OCI-LY3 (cell line): Measurements from ENCODE around the gene RASA1.

Experiments
- H2AFZ ChIP-seq: fragments of 200-600, 300-600 bp; shearing (Covaris generic); 2 replicates; pipeline ENCODE4 v1.6.0; 2014; ENCODE audit warnings: antibody characterized with exemption, low read depth, low read length
- H3K27ac ChIP-seq: fragments of 200-600, 300-600 bp; sonication (generic); 2 replicates; pipeline ENCODE4 v1.5.1; 2014; ENCODE audit warnings: mild to moderate bottlenecking, low read length, moderate library complexity, mixed read lengths
- H3K27me3 ChIP-seq: fragments of 200-600, 300-600 bp; sonication (generic); 2 replicates; pipeline ENCODE4 v1.6.1; 2014; ENCODE audit warnings: low read depth, low read length, mixed read lengths
- H3K36me3 ChIP-seq: fragments of 200-600, 300-600 bp; sonication (generic); replicated peaks from 2 replicates; pipeline ENCODE3; 2014; ENCODE audit warnings: low read depth, low read length, mixed read lengths
- H3K4me1 ChIP-seq: fragments of 300-600, 200-600 bp; sonication (generic); 2 replicates; pipeline ENCODE4 v1.6.1; 2014; ENCODE audit warnings: low read length, mixed read lengths
- H3K4me2 ChIP-seq: fragments of 200-600, 300-600 bp; sonication (generic); 2 replicates; pipeline ENCODE4 v1.6.1; 2014; ENCODE audit warnings: low read length, mixed read lengths
- H3K4me3 ChIP-seq: fragments of 300-600, 200-600 bp; sonication (generic); 2 replicates; pipeline ENCODE4 v1.5.1; 2014; ENCODE audit warnings: antibody characterized with exemption, mild to moderate bottlenecking, low read length, moderate library complexity
- H3K79me2 ChIP-seq: fragments of 300-600, 200-600 bp; shearing (Covaris generic); 2 replicates; pipeline ENCODE4 v1.6.1; 2014; ENCODE audit warnings: mild to moderate bottlenecking, low read length, mixed read lengths
- H3K9ac ChIP-seq: fragments of 300-600, 200-600 bp; shearing (Covaris generic); 2 replicates; pipeline ENCODE4 v1.6.0; 2014; ENCODE audit warnings: mild to moderate bottlenecking, low read length, moderate library complexity
- H3K9me3 ChIP-seq: fragments of 200-600, 300-600 bp; shearing (Covaris generic); 2 replicates; pipeline ENCODE4 v1.6.1; 2014; ENCODE audit warnings: low read length, mixed read lengths; ENCODE audit not compliant: insufficient read depth
- H4K20me1 ChIP-seq: fragments of 200-600, 300-600 bp; sonication (generic); 2 replicates; pipeline ENCODE4 v1.6.1; 2016; ENCODE audit warnings: low read length, mixed read lengths; ENCODE audit not compliant: insufficient read depth
- CTCF ChIP-seq: fragments of 200-600, 300-600 bp; sonication (generic); IDR thresholded peaks from 2 replicates; pipeline ENCODE4 v1.5.1; 2014; ENCODE audit warnings: antibody characterized with exemption, low read length, low read depth
- EZH2phosphoT487 ChIP-seq: fragments of 200-600 bp; shearing (Covaris generic); IDR thresholded peaks from 2 replicates; pipeline ENCODE4 v1.6.1; 2018; ENCODE audit warnings: antibody characterized with exemption, mixed run types, low read depth

RASA1 gene

GRCh38 chr5:87382224-87382623 lies 114.5 kb downstream of the RASA1 start:
- Histone ChIP-seq H3K4me1 (no peaks in the 10 kb centered on the region), H3K9ac (no peak overlapping the region), H3K4me2 (no peak overlapping the region), H3K27me3 (no peaks in the 10 kb centered on the region), H3K4me3 (no peak overlapping the region), H3K36me3 (peaks cover 4% of the 10 kb centered on the region), H3K79me2 (no peaks in the 10 kb centered on the region), H4K20me1 (no peaks in the 10 kb centered on the region), H2AFZ (no peak overlapping the region), H3K9me3 (no peaks in the 10 kb centered on the region), H3K27ac (no peak overlapping the region)
- TF ChIP-seq CTCF (no peak), EZH2phosphoT487 (no peak)

- H4K20me1 ChIP-seq: no peaks in the 10 kb centered on the region
- no peaks in the 10 kb centered on the region for H3K79me2 ChIP-seq
- H3K4me2 ChIP-seq: no peak overlapping the region
- no peaks in the 10 kb centered on the region for H3K27me3 ChIP-seq
- H2AFZ ChIP-seq: no peak overlapping the region
- H3K36me3 ChIP-seq: peaks cover 10% of the 10 kb centered on the region
- H3K4me3 ChIP-seq: no peak overlapping the region
- no peak overlapping the region for H3K27ac ChIP-seq
- no peak overlapping the region for H3K9ac ChIP-seq
- no peak for TF ChIP-seq CTCF
- H3K9me3 ChIP-seq: no peaks in the 10 kb centered on the region
- H3K4me1 ChIP-seq: no peaks in the 10 kb centered on the region
Observed at GRCh38 chr5:87383216-87383615, 115.5 kb downstream of the RASA1 start.

- no peak overlapping the region for H2AFZ ChIP-seq
- no peaks in the 10 kb centered on the region for H3K4me1 ChIP-seq
- H3K4me2 ChIP-seq: no peak overlapping the region
- no peaks in the 10 kb centered on the region for H3K79me2 ChIP-seq
- TF ChIP-seq EZH2phosphoT487 (no peak), CTCF (no peak)
- H3K4me3 ChIP-seq: no peak overlapping the region
- H4K20me1 ChIP-seq: no peaks in the 10 kb centered on the region
- H3K27ac ChIP-seq: no peak overlapping the region
- no peak overlapping the region for H3K9ac ChIP-seq
- no peaks in the 10 kb centered on the region for H3K27me3 ChIP-seq
- no peaks in the 10 kb centered on the region for H3K9me3 ChIP-seq
- H3K36me3 ChIP-seq: peaks cover 26% of the 10 kb centered on the region
Observed at GRCh38 chr5:87385802-87386201, 118.1 kb downstream of the RASA1 start.

GRCh38 chr5:87388129-87388528 lies 120.4 kb downstream of the RASA1 start:
- H3K27me3 ChIP-seq: no peaks in the 10 kb centered on the region
- no peaks in the 10 kb centered on the region for H3K9me3 ChIP-seq
- peaks cover 48% of the 10 kb centered on the region for H3K36me3 ChIP-seq
- H3K27ac ChIP-seq: no peak overlapping the region
- H2AFZ ChIP-seq: no peak overlapping the region
- TF ChIP-seq CTCF (no peak), EZH2phosphoT487 (no peak)
- no peak overlapping the region for H3K4me2 ChIP-seq
- no peaks in the 10 kb centered on the region for H4K20me1 ChIP-seq
- H3K79me2 ChIP-seq: no peaks in the 10 kb centered on the region
- no peak overlapping the region for H3K9ac ChIP-seq
- H3K4me1 ChIP-seq: no peaks in the 10 kb centered on the region
- H3K4me3 ChIP-seq: no peak overlapping the region
